ENCODE measurements around the gene ELK4. TPM values are rescaled to one million over a fixed set of nuclear protein-coding genes. Genes with fewer than 3 reads are reported as not detected.

The ELK4 gene
- total and polyA plus RNA-seq, 2 of the 8 experiments (the other 6 are each of a cell fraction or from before 2014, with no cell fraction given), result 2.9 to 26.3 TPM

DNA sequence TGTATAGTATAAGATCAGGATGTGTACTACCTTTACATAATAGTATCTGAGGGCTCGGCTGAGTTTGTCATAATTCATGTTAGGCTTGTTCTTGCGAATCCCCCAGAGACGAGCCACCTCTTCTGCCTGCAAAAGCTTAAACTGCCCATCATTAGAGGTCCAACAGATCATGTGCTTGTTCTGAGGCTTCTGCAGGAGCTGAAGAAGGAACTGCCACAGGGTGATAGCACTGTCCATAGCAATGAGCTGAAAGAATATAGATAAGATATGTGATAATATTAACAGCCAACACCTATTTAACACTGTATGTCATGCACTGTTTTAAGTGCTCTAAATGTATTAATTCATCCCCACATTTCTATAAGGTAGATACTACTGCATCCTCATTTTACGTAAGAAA is 8.2 kb downstream of the ELK4 start:
- Histone ChIP-seq H4K20me1 (replicated peaks in 1 of 2; ENCODE audit: control insufficient read depth in 1 of 2, insufficient read depth in 2 of 2, low read length in 2 of 2) (peaks cover 4 to 11% of the 10 kb centered on the region in 2 experiments), H2BK5ac (ENCODE audit: low read depth, low read length) (no peak overlapping the region), H3K4me1 (replicated peaks in 1 of 4; ENCODE audit: control insufficient read depth in 3 of 4, insufficient read depth in 4 of 4, low read length in 3 of 4) (no peaks in the 10 kb centered on the region), H2BK20ac (ENCODE audit: low read length) (no peak overlapping the region), H3K23me2 (ENCODE audit: low read depth, low read length) (no peaks in the 10 kb centered on the region; the same call in 1 of the 2 replicates), H2AFZ (ENCODE audit: low read length) (no peak overlapping the region), H3K27me3 (replicated peaks in 1 of 4; ENCODE audit: control insufficient read depth in 3 of 4, extremely low read depth in 1 of 4, insufficient read depth in 3 of 4, low read length in 3 of 4) (no peaks in the 10 kb centered on the region), H3K18ac (ENCODE audit: extremely low read depth, low read length) (no peak overlapping the region), H4K91ac (replicated peaks; ENCODE audit: insufficient read length, low read length) (no peak overlapping the region), H4K8ac (ENCODE audit: extremely low read depth, insufficient read depth, low read length) (no peak overlapping the region), H3K9ac (replicated peaks in 1 of 4; ENCODE audit: extremely low read depth in 1 of 4, low read depth in 3 of 4, low read length in 3 of 4) (no peak overlapping the region), H3K9me3 (ENCODE audit: insufficient read depth in 2 of 2, low read depth in 1 of 2, low read length in 1 of 2) (no peaks in the 10 kb centered on the region), H3K56ac (replicated peaks; ENCODE audit: insufficient read length, low read depth, low read length) (no peak overlapping the region), H2BK15ac (ENCODE audit: low read length) (no peak overlapping the region), H3K14ac (ENCODE audit: insufficient read length) (no peak overlapping the region), H3K4me2 (ENCODE audit: insufficient read depth in 1 of 2, low read depth in 2 of 2, low read length in 2 of 2) (no peak overlapping the region), H3K36me3 (ENCODE audit: control insufficient read depth in 2 of 4, insufficient read depth in 4 of 4, low read length in 3 of 4) (peaks cover 14 to 42% (median 25%) of the 10 kb centered on the region in 4 experiments), H3K27ac (ENCODE audit: low read depth, low read length) (no peak overlapping the region), H3K4ac (replicated peaks; ENCODE audit: insufficient read length, low read depth, low read length) (no peak overlapping the region), H2BK120ac (replicated peaks; ENCODE audit: low read depth, low read length) (no peak overlapping the region), H3K23ac (ENCODE audit: insufficient read length) (no peak overlapping the region), H3K79me2 (ENCODE audit: control insufficient read depth in 1 of 2, insufficient read depth in 2 of 2, low read length in 2 of 2) (peaks cover 7 to 61% of the 10 kb centered on the region in 2 experiments), H3K79me1 (ENCODE audit: low read depth, low read length) (peaks cover 3% of the 10 kb centered on the region; the same call in 1 of the 2 replicates), H2AK5ac (ENCODE audit: low read depth, low read length) (no peak overlapping the region), H3K4me3 (ENCODE audit: extremely low read depth in 1 of 4, insufficient read depth in 2 of 4, low read depth in 3 of 4, low read length in 4 of 4) (no peak overlapping the region), H4K5ac (ENCODE audit: insufficient read length, low read depth, low read length) (no peak overlapping the region), H2BK12ac (ENCODE audit: low read depth, low read length) (no peak overlapping the region)
- FAIRE-seq (no peak), DNase-seq (ENCODE audit: low read depth in 1 of 2, low spot score in 2 of 2) (no peak)
- 95% methylated on average over 4 of the region's 4 CpGs; no CpG with 5 or more reads in 1 of the 2 experiments for WGBS, 2 experiments (ENCODE audit: extremely low coverage in 1 of 2, insufficient coverage in 1 of 2, insufficient read length in 1 of 2, insufficient replicate concordance in 2 of 2, low coverage in 1 of 2, low lambda C conversion rate in 2 of 2, missing lambda C conversion rate in 1 of 2)
- TF ChIP-seq POLR2A (IDR thresholded peaks at IDR 0.05; ENCODE audit: control extremely low read depth in 1 of 2, low read depth in 2 of 2, low read length in 2 of 2), result no peak
- no peak for TF ChIP-seq BRCA1 (IDR thresholded peaks at IDR 0.05; ENCODE audit: low read depth, low read length)
- ChIA-PET POLR2A (ENCODE audit: partially characterized antibody) (interaction anchor here (0.6 to 1.4 kb wide), 4 partner anchors 9 to 110 kb away, joined by 3 to 5 read pairs (median 3); partner anchors contain the start of gene ELK4), CTCF (ENCODE audit: partially characterized antibody) (interaction anchor here (1.1 to 3.1 kb wide), 4 partner anchors 23 to 34 kb away, joined by 3 to 16 read pairs (median 4); no protein-coding TSS in a partner anchor)
